WERI-Rb-1 (cell line): Measurements from ENCODE around the gene DNAJB14.

Experiments
- DNase-seq: peaks from one replicate; pipeline ENCODE4 v3.0.0-alpha.2; 2020
- H3K27ac ChIP-seq: fragments of 250-450 bp; sonication (Bioruptor Pico); 2 replicates; pipeline ENCODE4 v1.5.1; 2020; ENCODE audit warnings: mild to moderate bottlenecking, moderate library complexity
- H3K27me3 ChIP-seq: fragments of 250-450 bp; sonication (Bioruptor Pico); 2 replicates; pipeline ENCODE4 v1.5.1; 2021; ENCODE audit warnings: mild to moderate bottlenecking, low read depth, moderate library complexity; ENCODE audit not compliant: insufficient read depth, severe bottlenecking
- H3K36me3 ChIP-seq: fragments of 250-450 bp; sonication (Bioruptor Pico); 2 replicates; pipeline ENCODE4 v1.5.1; 2020; ENCODE audit warnings: mild to moderate bottlenecking, moderate library complexity
- H3K4me3 ChIP-seq: 2 replicates; pipeline ENCODE4 v1.5.1; 2011; ENCODE audit warnings: low read depth, mild to moderate bottlenecking, control low read depth, low read length
- H3K9me3 ChIP-seq: fragments of 250-450 bp; sonication (Bioruptor Pico); 2 replicates; pipeline ENCODE4 v1.5.1; 2021; ENCODE audit warnings: mild to moderate bottlenecking, moderate library complexity; ENCODE audit not compliant: severe bottlenecking
- TF ChIP-seq, protein P1 (sequence below): IDR thresholded peaks from 2 replicates; pipeline ENCODE4 v1.5.1; 2011; ENCODE audit warnings: low read depth, mild to moderate bottlenecking, control low read depth, inconsistent platforms, low read length

The DNAJB14 gene

GRCh38 chr4:99915449-99915848, 31.0 kb downstream of the DNAJB14 start:
- Histone ChIP-seq H3K4me3 (no peak overlapping the region), H3K36me3 (peaks cover 18% of the 10 kb centered on the region), H3K27ac (no peak overlapping the region), H3K27me3 (no peaks in the 10 kb centered on the region), H3K9me3 (no peaks in the 10 kb centered on the region)
- TF ChIP-seq, protein P1, sequence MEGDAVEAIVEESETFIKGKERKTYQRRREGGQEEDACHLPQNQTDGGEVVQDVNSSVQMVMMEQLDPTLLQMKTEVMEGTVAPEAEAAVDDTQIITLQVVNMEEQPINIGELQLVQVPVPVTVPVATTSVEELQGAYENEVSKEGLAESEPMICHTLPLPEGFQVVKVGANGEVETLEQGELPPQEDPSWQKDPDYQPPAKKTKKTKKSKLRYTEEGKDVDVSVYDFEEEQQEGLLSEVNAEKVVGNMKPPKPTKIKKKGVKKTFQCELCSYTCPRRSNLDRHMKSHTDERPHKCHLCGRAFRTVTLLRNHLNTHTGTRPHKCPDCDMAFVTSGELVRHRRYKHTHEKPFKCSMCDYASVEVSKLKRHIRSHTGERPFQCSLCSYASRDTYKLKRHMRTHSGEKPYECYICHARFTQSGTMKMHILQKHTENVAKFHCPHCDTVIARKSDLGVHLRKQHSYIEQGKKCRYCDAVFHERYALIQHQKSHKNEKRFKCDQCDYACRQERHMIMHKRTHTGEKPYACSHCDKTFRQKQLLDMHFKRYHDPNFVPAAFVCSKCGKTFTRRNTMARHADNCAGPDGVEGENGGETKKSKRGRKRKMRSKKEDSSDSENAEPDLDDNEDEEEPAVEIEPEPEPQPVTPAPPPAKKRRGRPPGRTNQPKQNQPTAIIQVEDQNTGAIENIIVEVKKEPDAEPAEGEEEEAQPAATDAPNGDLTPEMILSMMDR, result no peak
- no peak for DNase-seq

DNA sequence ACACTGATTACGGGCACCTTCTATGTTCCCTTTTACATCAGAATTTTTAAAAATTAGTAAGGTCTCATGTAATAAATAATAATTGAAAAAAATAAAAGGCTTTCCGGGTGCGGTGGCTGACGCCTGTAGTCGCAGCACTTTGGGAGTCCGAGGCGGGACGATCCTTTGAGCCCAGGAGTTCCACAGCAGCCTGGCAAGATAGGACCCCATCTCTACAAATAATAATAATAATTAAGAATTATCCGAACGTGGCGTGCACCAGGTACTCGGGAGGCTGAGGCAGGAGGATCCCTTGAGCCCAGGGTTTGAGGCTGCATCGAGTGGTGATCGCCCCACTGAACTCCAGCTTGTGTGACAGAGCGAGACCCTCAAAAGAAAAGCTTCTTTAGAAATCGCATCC, 51.4 kb downstream of the DNAJB14 start:
- Histone ChIP-seq H3K4me3 (peak overlapping the region; percentile 53), H3K27ac (peak overlapping the region; percentile 66)

DNA sequence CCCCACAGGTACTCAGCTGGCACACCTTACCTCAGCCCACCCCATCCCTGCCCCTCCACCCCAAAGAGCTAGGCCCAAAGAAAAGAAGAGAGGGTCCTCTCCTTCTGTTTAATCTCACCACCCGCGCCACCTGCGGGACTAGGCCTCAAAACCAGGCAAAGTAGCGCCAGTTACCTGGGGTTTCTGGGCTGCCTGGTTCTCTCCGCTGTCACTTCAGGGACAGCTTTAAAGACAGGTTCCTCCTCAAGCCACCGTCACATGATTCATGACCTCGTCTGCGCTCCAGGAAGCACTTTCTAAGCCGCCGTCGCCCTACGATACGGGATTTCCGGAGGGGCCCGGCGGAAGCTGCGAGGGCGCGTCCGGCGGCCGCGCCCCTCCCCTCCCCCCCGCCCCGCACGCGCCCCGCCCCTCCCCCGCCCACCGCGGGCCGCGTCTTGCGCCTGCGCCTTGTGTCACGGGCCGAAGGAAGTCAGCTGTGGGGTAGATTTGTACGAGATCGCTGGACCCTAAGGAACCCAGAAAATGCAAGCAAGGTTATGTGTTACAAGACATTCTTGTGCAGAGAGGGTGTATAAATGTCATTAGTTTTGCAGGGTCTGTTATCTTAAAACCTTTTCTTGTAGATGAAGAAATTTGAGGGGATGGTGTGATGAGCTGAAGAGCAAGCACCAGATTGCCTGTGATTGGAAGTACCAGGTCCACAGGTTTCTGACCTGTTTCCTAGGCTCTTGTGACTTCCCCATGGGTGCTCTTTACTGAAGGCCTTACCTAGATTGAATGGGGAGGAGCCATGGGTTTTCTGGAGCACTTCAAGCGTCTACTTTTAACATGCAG, 52.0 kb downstream of the DNAJB14 start, which contains the start of gene LAMTOR3:
LAMTOR3 (minus strand) TSS at position 267 of the 837 bp plus-strand sequence. CDS start 464 bp downstream, outside the sequence.
- Histone ChIP-seq H3K27ac (peak within 1 kb of the TSS; percentile 78), H3K27me3 (no peaks in the 10 kb centered on the region), H3K4me3 (peak within 1 kb of the TSS; percentile 92), H3K36me3 (peaks cover 15% of the 10 kb centered on the region), H3K9me3 (no peaks in the 10 kb centered on the region)
- DNase-seq, result peak; percentile 95
- TF ChIP-seq, protein P1, result no peak

More for the DNA sequence above, 51.4 kb downstream of the DNAJB14 start:
- DNase-seq, result no peak
- Histone ChIP-seq H3K27me3 (no peaks in the 10 kb centered on the region), H3K9me3 (no peaks in the 10 kb centered on the region), H3K36me3 (peaks cover 12% of the 10 kb centered on the region)
- TF ChIP-seq, protein P1, result no peak

GRCh38 chr4:99893839-99894160, 52.6 kb downstream of the DNAJB14 start:
- peak overlapping the region; percentile 78 for H3K27ac ChIP-seq
- no peaks in the 10 kb centered on the region for H3K9me3 ChIP-seq
- TF ChIP-seq, protein P1, result no peak
- H3K4me3 ChIP-seq, result peak overlapping the region; percentile 92
- H3K27me3 ChIP-seq, result no peaks in the 10 kb centered on the region
- no peak for DNase-seq
- H3K36me3 ChIP-seq, result peaks cover 18% of the 10 kb centered on the region

GRCh38 chr4:99893029-99893428, 53.4 kb downstream of the DNAJB14 start:
- Histone ChIP-seq H3K27me3 (no peaks in the 10 kb centered on the region), H3K27ac (no peak overlapping the region), H3K36me3 (peaks cover 15% of the 10 kb centered on the region), H3K4me3 (peak overlapping the region; percentile 92), H3K9me3 (no peaks in the 10 kb centered on the region)
- no peak for DNase-seq
- TF ChIP-seq, protein P1, result no peak
